NB4 (cell line): ENCODE data around the gene CDC20.

Source experiments
- DNase-seq: peaks from one replicate; pipeline ENCODE4 v3.0.0; 2010; ENCODE audit warnings: low read depth
- H3K4me3 ChIP-seq: one replicate; pipeline ENCODE4 v1.5.1; 2011; ENCODE audit warnings: mild to moderate bottlenecking, low read depth, low read length, moderate library complexity
- CTCF ChIP-seq: IDR thresholded peaks from one replicate; pipeline ENCODE4 v1.5.1; 2012; ENCODE audit warnings: low read depth, low read length
- MAX ChIP-seq: IDR thresholded peaks from 2 replicates; pipeline ENCODE4 v1.6.1; 2011; ENCODE audit warnings: low read depth, low read length
- MYC ChIP-seq: IDR thresholded peaks from 2 replicates; pipeline ENCODE4 v1.6.1; 2011; ENCODE audit warnings: low read depth, low read length
- POLR2A ChIP-seq: IDR thresholded peaks from 2 replicates; pipeline ENCODE4 v1.6.1; 2011; ENCODE audit warnings: mild to moderate bottlenecking; ENCODE audit not compliant: insufficient read length; ENCODE audit errors: extremely low read depth

CDC20 gene

GRCh38 chr1:43338001-43338400 lies 20.8 kb upstream of the CDC20 start:
- no peak for DNase-seq
- H3K4me3 ChIP-seq, result no peak overlapping the region
- TF ChIP-seq POLR2A, result no peak
- no peak for TF ChIP-seq MYC
- no peak for TF ChIP-seq CTCF
- no peak for TF ChIP-seq MAX

- no peak for DNase-seq
- TF ChIP-seq POLR2A, result no peak
- no peak for TF ChIP-seq MAX
- no peak for TF ChIP-seq MYC
- no peak for TF ChIP-seq CTCF
- no peak overlapping the region for H3K4me3 ChIP-seq
Observed at GRCh38 chr1:43339584-43340232, 19.1 kb upstream of the CDC20 start.

- no peak for DNase-seq
- TF ChIP-seq CTCF (no peak), MYC (no peak), MAX (no peak), POLR2A (no peak)
- no peak overlapping the region for H3K4me3 ChIP-seq
Observed at GRCh38 chr1:43340559-43340958, 18.2 kb upstream of the CDC20 start.

GRCh38 chr1:43344267-43344850 lies 14.4 kb upstream of the CDC20 start:
- TF ChIP-seq MAX (no peak), MYC (no peak)
- DNase-seq, result no peak
- H3K4me3 ChIP-seq, result no peak overlapping the region

- H3K4me3 ChIP-seq, result no peak overlapping the region
- TF ChIP-seq CTCF, result no peak
- TF ChIP-seq MYC, result no peak
- no peak for TF ChIP-seq POLR2A
- TF ChIP-seq MAX, result no peak
- no peak for DNase-seq
Observed at GRCh38 chr1:43345120-43345519, 13.7 kb upstream of the CDC20 start.

GRCh38 chr1:43346636-43347035 lies 12.1 kb upstream of the CDC20 start:
- TF ChIP-seq CTCF, result no peak
- TF ChIP-seq POLR2A, result no peak
- TF ChIP-seq MYC, result no peak
- TF ChIP-seq MAX, result no peak
- no peak overlapping the region for H3K4me3 ChIP-seq
- no peak for DNase-seq
